Peyer's patch (tissue), 4 donors: ENCODE measurements around the gene SHC1.
A peak's percentile ranks its signal among the peaks of the same experiment; 100 is the strongest.

Experiments used
- CTCF ChIP-seq, 6 experiments: fragments of 450-650 bp in 4 of 6; fragments of 200-600 bp in 2 of 6; sonication (generic) in 1 of 6; IDR thresholded peaks; one replicate each; pipeline ENCODE4 v1.5.1; 2017 to 2019; ENCODE audit warnings: antibody characterized with exemption in 6 of 6, mild to moderate bottlenecking in 3 of 6, moderate library complexity in 1 of 6
- POLR2A ChIP-seq, 2 donors: fragments of 450-650 bp; IDR thresholded peaks; one replicate each; pipeline ENCODE4 v1.5.1; 2017; ENCODE audit warnings: antibody characterized with exemption in 2 of 2, mild to moderate bottlenecking in 2 of 2, moderate library complexity in 2 of 2

GRCh38 chr1:155012026-155012546 is 41.5 kb upstream of the SHC1 start:
- no peak for TF ChIP-seq CTCF (IDR thresholded peaks at IDR 0.05)
- peak; percentile 45 to 81 for TF ChIP-seq POLR2A (IDR thresholded peaks at IDR 0.05)
